Fibroblast of lung (primary cell): ENCODE measurements around the gene ARL6IP1.

Experiments used
- EZH2 ChIP-seq: IDR thresholded peaks from 2 replicates; pipeline ENCODE4 v1.5.1; 2012; ENCODE audit warnings: low read length, control low read depth, mild to moderate bottlenecking; ENCODE audit errors: missing control alignments
- TF ChIP-seq, protein P1 (sequence below), 2 donors: IDR thresholded peaks in 1 of 2; conservative IDR thresholded peaks in 1 of 2; 1 replicate in 1 of 2; 2 replicates in 1 of 2; pipeline ENCODE4 v1.5.1; 2011 to 2012; ENCODE audit warnings: low read length in 2 of 2, control low read depth in 1 of 2, inconsistent platforms in 1 of 2, low read depth in 1 of 2, mild to moderate bottlenecking in 1 of 2

- TF ChIP-seq, protein P1, sequence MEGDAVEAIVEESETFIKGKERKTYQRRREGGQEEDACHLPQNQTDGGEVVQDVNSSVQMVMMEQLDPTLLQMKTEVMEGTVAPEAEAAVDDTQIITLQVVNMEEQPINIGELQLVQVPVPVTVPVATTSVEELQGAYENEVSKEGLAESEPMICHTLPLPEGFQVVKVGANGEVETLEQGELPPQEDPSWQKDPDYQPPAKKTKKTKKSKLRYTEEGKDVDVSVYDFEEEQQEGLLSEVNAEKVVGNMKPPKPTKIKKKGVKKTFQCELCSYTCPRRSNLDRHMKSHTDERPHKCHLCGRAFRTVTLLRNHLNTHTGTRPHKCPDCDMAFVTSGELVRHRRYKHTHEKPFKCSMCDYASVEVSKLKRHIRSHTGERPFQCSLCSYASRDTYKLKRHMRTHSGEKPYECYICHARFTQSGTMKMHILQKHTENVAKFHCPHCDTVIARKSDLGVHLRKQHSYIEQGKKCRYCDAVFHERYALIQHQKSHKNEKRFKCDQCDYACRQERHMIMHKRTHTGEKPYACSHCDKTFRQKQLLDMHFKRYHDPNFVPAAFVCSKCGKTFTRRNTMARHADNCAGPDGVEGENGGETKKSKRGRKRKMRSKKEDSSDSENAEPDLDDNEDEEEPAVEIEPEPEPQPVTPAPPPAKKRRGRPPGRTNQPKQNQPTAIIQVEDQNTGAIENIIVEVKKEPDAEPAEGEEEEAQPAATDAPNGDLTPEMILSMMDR (conservative IDR thresholded peaks at IDR 0.05 in 1 of 2, IDR thresholded peaks at IDR 0.05 in 1 of 2; ENCODE audit: low read depth in 1 of 2, low read length in 2 of 2), result no peak
- no peak for TF ChIP-seq EZH2
These were observed 18.5 kb downstream of the ARL6IP1 start for GRCh38 chr16:18782697-18783429.
